CD14-positive monocyte (primary cell): ENCODE data around the gene AQP12A. TPM values are rescaled to one million over a fixed set of nuclear protein-coding genes. Genes with fewer than 3 reads are reported as not detected.
"Not testable (repeated sequence)": the region's sequence is repeated elsewhere in the genome, so short reads cannot be mapped to it uniquely, and the experiment has no call there.

ENCODE experiments used
- DNase-seq, 3 donors: peaks; one replicate each; pipeline ENCODE4 v3.0.0-alpha.2; 2011 to 2022
- H2AFZ ChIP-seq: 2 replicates; pipeline ENCODE4 v1.6.0; 2012; ENCODE audit warnings: mild to moderate bottlenecking, low read depth, low read length, inconsistent platforms; ENCODE audit not compliant: insufficient read depth, poor library complexity, severe bottlenecking
- H3K27ac ChIP-seq, 2 donors: 1 replicate in 1 of 2; 2 replicates in 1 of 2; pipeline ENCODE4 v1.5.1; 2012 to 2013; ENCODE audit warnings: low read length in 2 of 2, control low read depth in 1 of 2, inconsistent platforms in 1 of 2, low read depth in 1 of 2, mild to moderate bottlenecking in 1 of 2
- H3K27me3 ChIP-seq, 2 donors: one replicate each; pipeline versions ENCODE4 v1.6.0 to v1.6.1; 2011 to 2013; ENCODE audit warnings: low read length in 2 of 2; ENCODE audit not compliant: control insufficient read depth in 2 of 2, insufficient read depth in 2 of 2
- H3K36me3 ChIP-seq, 2 donors: replicated peaks in 1 of 2; 1 replicate in 1 of 2; 2 replicates in 1 of 2; pipeline versions ENCODE4 v1.5.1 to v1.6.1; 2012 to 2013; ENCODE audit warnings: low read length in 2 of 2, control low read depth in 1 of 2, inconsistent platforms in 1 of 2, mild to moderate bottlenecking in 1 of 2; ENCODE audit not compliant: insufficient read depth in 2 of 2, control insufficient read depth in 1 of 2
- H3K4me1 ChIP-seq, 2 donors: 1 replicate in 1 of 2; 2 replicates in 1 of 2; pipeline versions ENCODE4 v1.5.1 to v1.6.1; 2012 to 2013; ENCODE audit warnings: low read length in 2 of 2, control low read depth in 1 of 2, inconsistent platforms in 1 of 2, mild to moderate bottlenecking in 1 of 2, moderate library complexity in 1 of 2; ENCODE audit not compliant: insufficient read depth in 2 of 2, control insufficient read depth in 1 of 2
- H3K4me2 ChIP-seq: replicated peaks from 2 replicates; pipeline ENCODE3; 2012; ENCODE audit warnings: low read length, moderate library complexity, mild to moderate bottlenecking; ENCODE audit not compliant: poor library complexity, severe bottlenecking; ENCODE audit errors: extremely low read depth
- H3K4me3 ChIP-seq, 3 experiments: fragments of 200-600 bp in 1 of 3; sonication (generic) in 1 of 3; replicated peaks in 1 of 3; 1 replicate in 2 of 3; 2 replicates in 1 of 3; pipeline ENCODE4 v1.5.1; 2011 to 2013; ENCODE audit warnings: low read length in 3 of 3, mild to moderate bottlenecking in 3 of 3, control low read depth in 2 of 3, low read depth in 2 of 3, inconsistent platforms in 1 of 3, moderate library complexity in 1 of 3
- H3K79me2 ChIP-seq: 2 replicates; pipeline ENCODE4 v1.6.0; 2012; ENCODE audit warnings: mild to moderate bottlenecking, control low read depth, inconsistent platforms, low read length, moderate library complexity; ENCODE audit not compliant: insufficient read depth
- H3K9ac ChIP-seq: 2 replicates; pipeline ENCODE4 v1.6.0; 2017; ENCODE audit warnings: low read length, mild to moderate bottlenecking; ENCODE audit not compliant: insufficient read depth, poor library complexity, severe bottlenecking
- H3K9me3 ChIP-seq, 2 donors: replicated peaks in 1 of 2; 1 replicate in 1 of 2; 2 replicates in 1 of 2; pipeline versions ENCODE4 v1.5.1 to v1.6.1; 2012 to 2013; ENCODE audit warnings: low read length in 2 of 2, control low read depth in 1 of 2; ENCODE audit not compliant: control insufficient read depth in 1 of 2, insufficient read depth in 1 of 2
- H4K20me1 ChIP-seq: 2 replicates; pipeline ENCODE4 v1.6.0; 2012; ENCODE audit warnings: mild to moderate bottlenecking, low read length, control low read depth, moderate library complexity; ENCODE audit not compliant: insufficient read depth
- H3K27ac Mint-ChIP-seq, 7 donors: one replicate each; pipeline ENCODE4 v1.8.0; 2020; ENCODE audit warnings: mild to moderate bottlenecking in 7 of 7, mixed read lengths in 7 of 7, moderate library complexity in 6 of 7, inconsistent platforms in 2 of 7
- H3K27me3 Mint-ChIP-seq, 3 donors: one replicate each; pipeline ENCODE4 v1.8.0; 2021 to 2022; ENCODE audit warnings: low read depth in 3 of 3, mild to moderate bottlenecking in 3 of 3, mixed read lengths in 3 of 3, moderate library complexity in 3 of 3, inconsistent platforms in 1 of 3
- H3K36me3 Mint-ChIP-seq, 2 donors: one replicate each; pipeline ENCODE4 v1.8.0; 2020; ENCODE audit warnings: mixed read lengths in 2 of 2, inconsistent platforms in 1 of 2, mild to moderate bottlenecking in 1 of 2
- H3K4me1 Mint-ChIP-seq: one replicate; pipeline ENCODE4 v1.8.0; 2020; ENCODE audit warnings: mild to moderate bottlenecking, mixed read lengths
- H3K4me3 Mint-ChIP-seq, 2 donors: one replicate each; pipeline ENCODE4 v1.8.0; 2020; ENCODE audit warnings: mild to moderate bottlenecking in 2 of 2, mixed read lengths in 2 of 2, moderate library complexity in 1 of 2
- H3K9me3 Mint-ChIP-seq, 7 donors: one replicate each; pipeline ENCODE4 v1.8.0; 2020 to 2022; ENCODE audit warnings: mixed read lengths in 7 of 7, mild to moderate bottlenecking in 6 of 7, moderate library complexity in 6 of 7, inconsistent platforms in 2 of 7
- WGBS: methylation state at CpG from one replicate; pipeline ENCODE4 v1.1.5; 2013; ENCODE audit warnings: missing lambda C conversion rate; ENCODE audit not compliant: insufficient coverage; 5-methylcytosine and 5-hydroxymethylcytosine counted together
- intact Hi-C, 2 donors: fragments of 100-400 bp; cut with micrococcal nuclease; formaldehyde crosslinking; loops; one replicate each; pipeline versions ENCODE4 v1.15.0 to v1.15.1; 2023
- polyA plus RNA-seq, 3 donors: library from polyadenylated mRNA; depleted of rRNA in 1 of 3; unstranded in 2 of 3; stranded (reverse) in 1 of 3; fragments of 300-500 nt in 2 of 3; fragments of >200 nt in 1 of 3; fragmentation: Illumina TruSeq in 2 of 3; gene quantifications; 1 replicate in 2 of 3; 2 replicates in 1 of 3; pipeline ENCODE4 v1.2.3, GENCODE V29; 2012 to 2021

Gene AQP12A
- polyA plus RNA-seq, 3 donors: not detected

GRCh38 chr2:240692583-240693561 lies 1.2 kb downstream of the AQP12A start:
- H3K9me3 Mint-ChIP-seq, H3K27ac ChIP-seq, DNase-seq, H3K4me2 ChIP-seq, H3K79me2 ChIP-seq, H2AFZ ChIP-seq, H4K20me1 ChIP-seq, H3K4me1 ChIP-seq, H3K4me3 Mint-ChIP-seq, H3K27me3 Mint-ChIP-seq, H3K36me3 Mint-ChIP-seq, H3K36me3 ChIP-seq, H3K27ac Mint-ChIP-seq, H3K4me1 Mint-ChIP-seq, H3K27me3 ChIP-seq, intact Hi-C loops, H3K4me3 ChIP-seq, H3K9me3 ChIP-seq, H3K9ac ChIP-seq: not testable (repeated sequence)
- WGBS: no CpG with 5 or more reads among the region's 34 CpGs

GRCh38 chr2:240694304-240694703 lies 2.6 kb downstream of the AQP12A start:
- H3K79me2 ChIP-seq, H3K9ac ChIP-seq, H3K27ac ChIP-seq, H3K27ac Mint-ChIP-seq, H3K4me3 ChIP-seq, DNase-seq, H2AFZ ChIP-seq, intact Hi-C loops, H3K4me1 Mint-ChIP-seq, H3K4me1 ChIP-seq, H3K27me3 ChIP-seq, H3K36me3 Mint-ChIP-seq, H3K36me3 ChIP-seq, H3K4me2 ChIP-seq, H3K27me3 Mint-ChIP-seq, H3K4me3 Mint-ChIP-seq, H4K20me1 ChIP-seq, H3K9me3 Mint-ChIP-seq, H3K9me3 ChIP-seq: not testable (repeated sequence)
- no CpG with 5 or more reads among the region's 12 CpGs for WGBS

DNA sequence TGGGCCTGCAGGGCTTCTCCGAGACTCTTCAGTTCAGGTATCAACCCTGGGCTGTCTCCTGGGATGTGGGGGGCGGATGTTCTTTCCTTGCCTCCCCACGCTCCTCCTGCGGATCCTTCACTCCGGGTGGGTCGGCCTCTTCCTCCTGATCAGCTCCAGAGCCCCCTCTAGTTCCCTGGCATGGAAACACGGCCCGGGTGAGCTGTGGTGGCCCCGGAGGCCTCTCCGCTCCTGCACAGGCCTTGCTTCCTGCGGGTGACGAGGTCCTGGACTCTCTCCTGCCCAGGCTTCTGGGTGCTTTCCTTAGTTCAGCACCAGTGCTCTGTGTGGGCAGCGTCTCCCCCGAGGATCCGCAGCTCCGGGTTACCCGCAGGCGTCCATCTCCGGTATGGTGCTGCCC lies 3.9 kb downstream of the AQP12A start:
- H3K27me3 ChIP-seq, H3K79me2 ChIP-seq, H4K20me1 ChIP-seq, H3K4me1 Mint-ChIP-seq, H3K36me3 Mint-ChIP-seq, H3K27ac Mint-ChIP-seq, H2AFZ ChIP-seq, H3K9ac ChIP-seq, H3K4me2 ChIP-seq, H3K4me3 ChIP-seq, H3K27ac ChIP-seq, H3K36me3 ChIP-seq, H3K27me3 Mint-ChIP-seq, intact Hi-C loops, H3K9me3 Mint-ChIP-seq, H3K4me1 ChIP-seq, H3K9me3 ChIP-seq, DNase-seq, H3K4me3 Mint-ChIP-seq: not testable (repeated sequence)
- WGBS: no CpG with 5 or more reads among the region's 19 CpGs

GRCh38 chr2:240696469-240696868 lies 4.8 kb downstream of the AQP12A start:
- intact Hi-C loops, H3K36me3 Mint-ChIP-seq, H3K27me3 ChIP-seq, H3K79me2 ChIP-seq, H3K27ac ChIP-seq, H3K9ac ChIP-seq, H2AFZ ChIP-seq, H3K27ac Mint-ChIP-seq, H3K27me3 Mint-ChIP-seq, H3K9me3 ChIP-seq, H3K4me1 Mint-ChIP-seq, DNase-seq, H4K20me1 ChIP-seq, H3K4me1 ChIP-seq, H3K4me2 ChIP-seq, H3K36me3 ChIP-seq, H3K4me3 Mint-ChIP-seq, H3K4me3 ChIP-seq, H3K9me3 Mint-ChIP-seq: not testable (repeated sequence)
- WGBS: no CpG with 5 or more reads among the region's 13 CpGs
